ENCODE data around the gene ANOS1. TPM values are rescaled to one million over a fixed set of nuclear protein-coding genes. Genes with fewer than 3 reads are reported as not detected.

The ANOS1 gene
- total RNA-seq, 1 experiment from 2014 or later: 24.8 TPM

DNA sequence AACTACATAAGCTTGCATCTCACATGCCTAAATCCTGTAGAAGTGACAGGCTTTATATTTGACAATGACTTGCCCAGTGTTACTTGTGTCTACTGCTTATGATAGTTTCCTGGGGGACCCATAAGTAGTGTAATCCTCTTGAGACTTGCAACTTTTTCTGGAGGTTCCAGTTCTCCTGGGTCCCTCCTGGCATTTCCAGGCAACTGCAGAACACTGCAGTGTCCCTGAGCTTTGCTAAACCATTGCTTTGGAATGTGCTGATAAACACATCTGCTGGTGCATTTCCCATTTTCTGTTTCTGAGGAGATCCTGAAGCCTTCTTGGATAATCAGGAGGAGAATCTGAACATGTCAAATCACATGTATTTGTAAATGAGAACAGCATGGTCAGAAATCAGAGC is 82.0 kb downstream of the ANOS1 start:
- DNase-seq (ENCODE audit: low spot score): no peak
- Mint-ChIP-seq H3K4me1 (peaks cover 34% of the 10 kb centered on the region), H3K9me3 (no peaks in the 10 kb centered on the region), H3K27ac (no peak overlapping the region), H3K4me3 (no peak overlapping the region), H3K36me3 (peaks cover 13% of the 10 kb centered on the region), H3K27me3 (ENCODE audit: low read depth) (no peaks in the 10 kb centered on the region)
- no peak for ATAC-seq
- ChIA-PET CTCF (no interaction called here), POLR2A (no interaction called here)
- TF ChIP-seq IRF2 (CRISPR knock-in tag; IDR thresholded peaks at IDR 0.05; ENCODE audit: borderline replicate concordance, low read depth) (no peak), TEAD1 (CRISPR knock-in tag; IDR thresholded peaks at IDR 0.05) (no peak), NFYB (CRISPR knock-in tag; conservative IDR thresholded peaks at IDR 0.05; ENCODE audit: low read depth) (no peak), ZNF423 (CRISPR knock-in tag; IDR thresholded peaks at IDR 0.05) (no peak), GRHL2 (CRISPR knock-in tag; IDR thresholded peaks at IDR 0.05; ENCODE audit: insufficient replicate concordance, severe bottlenecking) (no peak), NFE2L1 (CRISPR knock-in tag; IDR thresholded peaks at IDR 0.05) (no peak), TCF7 (CRISPR knock-in tag; IDR thresholded peaks at IDR 0.05; ENCODE audit: low read depth) (no peak), PRRX2 (CRISPR knock-in tag; IDR thresholded peaks at IDR 0.05) (no peak), RELA (CRISPR knock-in tag; IDR thresholded peaks at IDR 0.05; ENCODE audit: borderline replicate concordance) (no peak)
- TF ChIP-seq, protein P1, sequence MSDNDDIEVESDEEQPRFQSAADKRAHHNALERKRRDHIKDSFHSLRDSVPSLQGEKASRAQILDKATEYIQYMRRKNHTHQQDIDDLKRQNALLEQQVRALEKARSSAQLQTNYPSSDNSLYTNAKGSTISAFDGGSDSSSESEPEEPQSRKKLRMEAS (CRISPR knock-in tag; IDR thresholded peaks at IDR 0.05): no peak
- TF ChIP-seq, protein P2, sequence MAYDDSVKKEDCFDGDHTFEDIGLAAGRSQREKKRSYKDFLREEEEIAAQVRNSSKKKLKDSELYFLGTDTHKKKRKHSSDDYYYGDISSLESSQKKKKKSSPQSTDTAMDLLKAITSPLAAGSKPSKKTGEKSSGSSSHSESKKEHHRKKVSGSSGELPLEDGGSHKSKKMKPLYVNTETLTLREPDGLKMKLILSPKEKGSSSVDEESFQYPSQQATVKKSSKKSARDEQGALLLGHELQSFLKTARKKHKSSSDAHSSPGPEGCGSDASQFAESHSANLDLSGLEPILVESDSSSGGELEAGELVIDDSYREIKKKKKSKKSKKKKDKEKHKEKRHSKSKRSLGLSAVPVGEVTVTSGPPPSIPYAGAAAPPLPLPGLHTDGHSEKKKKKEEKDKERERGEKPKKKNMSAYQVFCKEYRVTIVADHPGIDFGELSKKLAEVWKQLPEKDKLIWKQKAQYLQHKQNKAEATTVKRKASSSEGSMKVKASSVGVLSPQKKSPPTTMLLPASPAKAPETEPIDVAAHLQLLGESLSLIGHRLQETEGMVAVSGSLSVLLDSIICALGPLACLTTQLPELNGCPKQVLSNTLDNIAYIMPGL (CRISPR knock-in tag; IDR thresholded peaks at IDR 0.05): no peak
- TF ChIP-seq, protein P3, sequence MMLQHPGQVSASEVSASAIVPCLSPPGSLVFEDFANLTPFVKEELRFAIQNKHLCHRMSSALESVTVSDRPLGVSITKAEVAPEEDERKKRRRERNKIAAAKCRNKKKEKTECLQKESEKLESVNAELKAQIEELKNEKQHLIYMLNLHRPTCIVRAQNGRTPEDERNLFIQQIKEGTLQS (CRISPR knock-in tag; conservative IDR thresholded peaks at IDR 0.05): no peak
- TF ChIP-seq, protein P4, sequence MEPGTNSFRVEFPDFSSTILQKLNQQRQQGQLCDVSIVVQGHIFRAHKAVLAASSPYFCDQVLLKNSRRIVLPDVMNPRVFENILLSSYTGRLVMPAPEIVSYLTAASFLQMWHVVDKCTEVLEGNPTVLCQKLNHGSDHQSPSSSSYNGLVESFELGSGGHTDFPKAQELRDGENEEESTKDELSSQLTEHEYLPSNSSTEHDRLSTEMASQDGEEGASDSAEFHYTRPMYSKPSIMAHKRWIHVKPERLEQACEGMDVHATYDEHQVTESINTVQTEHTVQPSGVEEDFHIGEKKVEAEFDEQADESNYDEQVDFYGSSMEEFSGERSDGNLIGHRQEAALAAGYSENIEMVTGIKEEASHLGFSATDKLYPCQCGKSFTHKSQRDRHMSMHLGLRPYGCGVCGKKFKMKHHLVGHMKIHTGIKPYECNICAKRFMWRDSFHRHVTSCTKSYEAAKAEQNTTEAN (CRISPR knock-in tag; IDR thresholded peaks at IDR 0.05): no peak
- TF ChIP-seq, protein P5, sequence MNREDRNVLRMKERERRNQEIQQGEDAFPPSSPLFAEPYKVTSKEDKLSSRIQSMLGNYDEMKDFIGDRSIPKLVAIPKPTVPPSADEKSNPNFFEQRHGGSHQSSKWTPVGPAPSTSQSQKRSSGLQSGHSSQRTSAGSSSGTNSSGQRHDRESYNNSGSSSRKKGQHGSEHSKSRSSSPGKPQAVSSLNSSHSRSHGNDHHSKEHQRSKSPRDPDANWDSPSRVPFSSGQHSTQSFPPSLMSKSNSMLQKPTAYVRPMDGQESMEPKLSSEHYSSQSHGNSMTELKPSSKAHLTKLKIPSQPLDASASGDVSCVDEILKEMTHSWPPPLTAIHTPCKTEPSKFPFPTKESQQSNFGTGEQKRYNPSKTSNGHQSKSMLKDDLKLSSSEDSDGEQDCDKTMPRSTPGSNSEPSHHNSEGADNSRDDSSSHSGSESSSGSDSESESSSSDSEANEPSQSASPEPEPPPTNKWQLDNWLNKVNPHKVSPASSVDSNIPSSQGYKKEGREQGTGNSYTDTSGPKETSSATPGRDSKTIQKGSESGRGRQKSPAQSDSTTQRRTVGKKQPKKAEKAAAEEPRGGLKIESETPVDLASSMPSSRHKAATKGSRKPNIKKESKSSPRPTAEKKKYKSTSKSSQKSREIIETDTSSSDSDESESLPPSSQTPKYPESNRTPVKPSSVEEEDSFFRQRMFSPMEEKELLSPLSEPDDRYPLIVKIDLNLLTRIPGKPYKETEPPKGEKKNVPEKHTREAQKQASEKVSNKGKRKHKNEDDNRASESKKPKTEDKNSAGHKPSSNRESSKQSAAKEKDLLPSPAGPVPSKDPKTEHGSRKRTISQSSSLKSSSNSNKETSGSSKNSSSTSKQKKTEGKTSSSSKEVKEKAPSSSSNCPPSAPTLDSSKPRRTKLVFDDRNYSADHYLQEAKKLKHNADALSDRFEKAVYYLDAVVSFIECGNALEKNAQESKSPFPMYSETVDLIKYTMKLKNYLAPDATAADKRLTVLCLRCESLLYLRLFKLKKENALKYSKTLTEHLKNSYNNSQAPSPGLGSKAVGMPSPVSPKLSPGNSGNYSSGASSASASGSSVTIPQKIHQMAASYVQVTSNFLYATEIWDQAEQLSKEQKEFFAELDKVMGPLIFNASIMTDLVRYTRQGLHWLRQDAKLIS (CRISPR knock-in tag; IDR thresholded peaks at IDR 0.05; ENCODE audit: borderline replicate concordance): no peak
- TF ChIP-seq, protein P6, sequence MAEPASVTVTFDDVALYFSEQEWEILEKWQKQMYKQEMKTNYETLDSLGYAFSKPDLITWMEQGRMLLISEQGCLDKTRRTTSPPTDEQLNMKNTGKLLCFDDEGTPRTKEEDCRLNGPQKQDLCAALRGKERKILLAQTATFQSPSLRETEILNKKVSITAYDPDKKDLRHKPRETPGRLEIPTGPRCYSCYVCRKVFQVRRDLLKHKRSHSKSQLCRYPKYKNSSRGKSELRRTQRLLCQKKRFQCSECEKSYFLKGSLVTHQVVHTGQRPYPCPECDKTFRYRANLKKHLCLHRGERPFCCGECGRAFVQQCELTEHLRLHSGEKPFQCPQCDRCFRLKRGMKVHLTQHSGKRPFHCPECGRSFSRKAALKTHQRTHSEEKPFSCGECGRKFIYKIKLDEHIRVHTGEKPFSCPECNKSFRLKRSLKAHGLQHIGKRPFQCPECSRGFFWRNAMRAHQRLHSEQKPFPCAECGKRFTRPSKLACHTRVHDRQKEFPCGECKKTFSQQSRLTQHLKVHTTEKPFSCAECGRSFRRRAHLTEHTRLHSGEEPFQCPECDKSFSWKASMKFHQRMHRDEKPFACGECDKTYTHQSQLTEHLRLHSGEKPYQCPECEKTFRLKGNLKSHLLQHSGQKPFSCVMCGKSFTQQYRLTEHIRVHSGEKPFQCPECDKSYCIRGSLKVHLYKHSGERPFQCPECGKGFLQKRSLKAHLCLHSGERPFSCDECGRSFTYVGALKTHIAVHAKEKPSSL (CRISPR knock-in tag; conservative IDR thresholded peaks at IDR 0.05): no peak

DNA sequence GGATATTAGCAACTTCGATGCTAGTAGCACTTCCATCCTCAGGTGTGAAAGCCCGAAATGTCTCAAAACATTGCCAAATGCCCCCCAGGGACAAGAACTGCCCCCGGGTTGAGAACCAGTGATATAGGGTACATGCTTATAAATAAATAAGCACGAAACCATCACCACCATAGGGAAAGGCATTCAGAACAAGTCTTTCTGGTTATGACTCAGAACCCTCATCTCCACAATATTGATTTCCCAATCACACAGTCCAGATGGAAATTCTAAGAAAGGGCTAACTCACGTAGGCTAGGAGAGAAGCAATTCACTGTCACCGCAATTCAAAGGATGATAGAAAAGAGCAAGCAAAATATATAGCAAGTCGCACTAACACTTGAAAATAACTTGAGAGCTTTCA is 84.8 kb downstream of the ANOS1 start:
- Mint-ChIP-seq H3K27ac (no peak overlapping the region), H3K36me3 (no peaks in the 10 kb centered on the region), H3K9me3 (no peaks in the 10 kb centered on the region), H3K27me3 (ENCODE audit: low read depth) (no peaks in the 10 kb centered on the region), H3K4me1 (peaks cover 58% of the 10 kb centered on the region), H3K4me3 (no peak overlapping the region)
- DNase-seq (ENCODE audit: low spot score) (no peak), ATAC-seq (no peak)
- POLR2A ChIA-PET: no interaction called here
- CTCF ChIA-PET: no interaction called here
- TF ChIP-seq, protein P7, sequence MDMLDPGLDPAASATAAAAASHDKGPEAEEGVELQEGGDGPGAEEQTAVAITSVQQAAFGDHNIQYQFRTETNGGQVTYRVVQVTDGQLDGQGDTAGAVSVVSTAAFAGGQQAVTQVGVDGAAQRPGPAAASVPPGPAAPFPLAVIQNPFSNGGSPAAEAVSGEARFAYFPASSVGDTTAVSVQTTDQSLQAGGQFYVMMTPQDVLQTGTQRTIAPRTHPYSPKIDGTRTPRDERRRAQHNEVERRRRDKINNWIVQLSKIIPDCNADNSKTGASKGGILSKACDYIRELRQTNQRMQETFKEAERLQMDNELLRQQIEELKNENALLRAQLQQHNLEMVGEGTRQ (CRISPR knock-in tag; IDR thresholded peaks at IDR 0.05): no peak
- TF ChIP-seq ZBTB21 (CRISPR knock-in tag; IDR thresholded peaks at IDR 0.05; ENCODE audit: borderline replicate concordance) (no peak), KAT7 (CRISPR knock-in tag; IDR thresholded peaks at IDR 0.05; ENCODE audit: borderline replicate concordance) (no peak), ZNF138 (CRISPR knock-in tag; conservative IDR thresholded peaks at IDR 0.05) (no peak), RELA (CRISPR knock-in tag; IDR thresholded peaks at IDR 0.05; ENCODE audit: borderline replicate concordance) (no peak), NR1H2 (CRISPR knock-in tag; IDR thresholded peaks at IDR 0.05) (no peak), ZNF317 (CRISPR knock-in tag; IDR thresholded peaks at IDR 0.05; ENCODE audit: borderline replicate concordance, low read depth) (no peak), OVOL2 (CRISPR knock-in tag; IDR thresholded peaks at IDR 0.05; ENCODE audit: borderline replicate concordance) (no peak), NFATC4 (CRISPR knock-in tag; IDR thresholded peaks at IDR 0.05) (no peak), ZNF263 (CRISPR knock-in tag; IDR thresholded peaks at IDR 0.05; ENCODE audit: low read depth) (no peak)
- TF ChIP-seq, protein P8, sequence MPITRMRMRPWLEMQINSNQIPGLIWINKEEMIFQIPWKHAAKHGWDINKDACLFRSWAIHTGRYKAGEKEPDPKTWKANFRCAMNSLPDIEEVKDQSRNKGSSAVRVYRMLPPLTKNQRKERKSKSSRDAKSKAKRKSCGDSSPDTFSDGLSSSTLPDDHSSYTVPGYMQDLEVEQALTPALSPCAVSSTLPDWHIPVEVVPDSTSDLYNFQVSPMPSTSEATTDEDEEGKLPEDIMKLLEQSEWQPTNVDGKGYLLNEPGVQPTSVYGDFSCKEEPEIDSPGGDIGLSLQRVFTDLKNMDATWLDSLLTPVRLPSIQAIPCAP (CRISPR knock-in tag; IDR thresholded peaks at IDR 0.05): no peak
- TF ChIP-seq, protein P1 (CRISPR knock-in tag; IDR thresholded peaks at IDR 0.05): no peak
